Measurements from ENCODE around the gene DNAI2.

DNA sequence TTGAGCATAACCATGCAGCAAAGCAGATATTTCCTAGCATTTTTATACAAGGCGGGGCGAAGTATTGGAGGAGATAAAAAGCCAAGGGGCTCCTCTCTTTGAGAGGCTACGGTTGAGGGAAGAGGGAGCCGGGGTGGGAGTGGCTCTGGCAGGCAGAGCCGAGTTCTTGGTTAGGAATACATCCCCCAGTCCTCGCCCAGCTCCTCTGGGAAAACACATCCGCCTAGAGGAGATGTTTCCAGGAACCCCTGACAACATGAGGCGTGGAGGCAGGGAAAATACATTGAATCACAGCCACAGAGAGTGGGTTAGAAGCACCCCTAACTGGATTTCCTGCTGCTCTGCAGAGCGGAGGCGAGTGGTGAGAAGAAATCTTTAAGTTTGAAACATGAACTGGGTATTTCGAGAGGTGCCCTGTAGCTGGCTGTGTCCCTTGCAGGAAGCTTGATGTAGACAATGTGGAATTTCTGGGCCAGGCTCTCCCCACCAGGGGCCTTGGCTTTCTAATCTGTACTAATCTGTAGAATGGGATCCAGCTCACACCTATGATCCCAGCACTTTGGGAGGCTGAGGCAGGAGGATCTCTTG is 33.3 kb upstream of the DNAI2 start:
- TF ChIP-seq POLR2AphosphoS5 (IDR thresholded peaks at IDR 0.05; ENCODE audit: low read depth, low read length): no peak
- TF ChIP-seq TAF1 (IDR thresholded peaks at IDR 0.05; ENCODE audit: borderline replicate concordance, insufficient read depth, low read length): no peak

Measured in PFSK-1 (cell line).